ENCODE results near the gene EXD1. TPM values are rescaled to one million over a fixed set of nuclear protein-coding genes. Genes with fewer than 3 reads are reported as not detected.

The EXD1 gene
- total RNA-seq, 1 donor from 2014 or later = not detected

GRCh38 chr15:41207687-41208448 lies 22.7 kb downstream of the EXD1 start:
- Histone ChIP-seq H3K27ac (no peak overlapping the region), H3K4me1 (no peaks in the 10 kb centered on the region), H3K36me3 (no peaks in the 10 kb centered on the region), H3K27me3 (no peaks in the 10 kb centered on the region), H3K9me3 (no peaks in the 10 kb centered on the region), H3K4me3 (no peak overlapping the region)
- no peak for DNase-seq (ENCODE audit: extremely low spot score in 2 of 2)
- intact Hi-C loops (cut with DNase I) = no loop called here
- no peak for TF ChIP-seq CTCF (IDR thresholded peaks at IDR 0.05)
- TF ChIP-seq POLR2A (IDR thresholded peaks at IDR 0.05) = no peak
- TF ChIP-seq POLR2AphosphoS5 (IDR thresholded peaks at IDR 0.05; ENCODE audit: insufficient read depth in 1 of 2, low read depth in 1 of 2) = no peak

- H3K9me3 ChIP-seq = no peaks in the 10 kb centered on the region
- intact Hi-C loops (cut with DNase I) = no loop called here
- H3K27me3 ChIP-seq = no peaks in the 10 kb centered on the region
- H3K27ac ChIP-seq = no peak overlapping the region
- no peak overlapping the region for H3K4me3 ChIP-seq
- no peak for TF ChIP-seq POLR2A (IDR thresholded peaks at IDR 0.05)
- TF ChIP-seq POLR2AphosphoS5 (IDR thresholded peaks at IDR 0.05; ENCODE audit: insufficient read depth in 1 of 2, low read depth in 1 of 2) = no peak
- TF ChIP-seq CTCF (IDR thresholded peaks at IDR 0.05) = no peak
- H3K36me3 ChIP-seq = no peaks in the 10 kb centered on the region
- H3K4me1 ChIP-seq = no peaks in the 10 kb centered on the region
- no peak for DNase-seq (ENCODE audit: extremely low spot score in 2 of 2)
Measured at GRCh38 chr15:41205315-41205714, 25.2 kb downstream of the EXD1 start.

GRCh38 chr15:41203395-41203794 lies 27.2 kb downstream of the EXD1 start:
- TF ChIP-seq CTCF (IDR thresholded peaks at IDR 0.05) (no peak), POLR2AphosphoS5 (IDR thresholded peaks at IDR 0.05; ENCODE audit: insufficient read depth in 1 of 2, low read depth in 1 of 2) (no peak), POLR2A (IDR thresholded peaks at IDR 0.05) (no peak)
- DNase-seq (ENCODE audit: extremely low spot score in 2 of 2) = no peak
- H3K27ac ChIP-seq = no peak overlapping the region
- H3K4me1 ChIP-seq = no peaks in the 10 kb centered on the region
- no peaks in the 10 kb centered on the region for H3K36me3 ChIP-seq
- intact Hi-C loops (cut with DNase I) = no loop called here
- H3K4me3 ChIP-seq = no peak overlapping the region
- H3K27me3 ChIP-seq = no peaks in the 10 kb centered on the region
- no peaks in the 10 kb centered on the region for H3K9me3 ChIP-seq

GRCh38 chr15:41199470-41199869 lies 31.1 kb downstream of the EXD1 start:
- Histone ChIP-seq H3K4me3 (no peak overlapping the region), H3K27ac (no peak overlapping the region), H3K9me3 (no peaks in the 10 kb centered on the region), H3K36me3 (no peaks in the 10 kb centered on the region), H3K4me1 (no peaks in the 10 kb centered on the region), H3K27me3 (no peaks in the 10 kb centered on the region)
- no peak for DNase-seq (ENCODE audit: extremely low spot score in 2 of 2)
- no peak for TF ChIP-seq POLR2AphosphoS5 (IDR thresholded peaks at IDR 0.05; ENCODE audit: insufficient read depth in 1 of 2, low read depth in 1 of 2)
- no peak for TF ChIP-seq CTCF (IDR thresholded peaks at IDR 0.05)
- no peak for TF ChIP-seq POLR2A (IDR thresholded peaks at IDR 0.05)
- intact Hi-C loops (cut with DNase I) = no loop called here

GRCh38 chr15:41194444-41194843 lies 36.1 kb downstream of the EXD1 start:
- Histone ChIP-seq H3K36me3 (no peaks in the 10 kb centered on the region), H3K27me3 (no peaks in the 10 kb centered on the region), H3K4me3 (no peak overlapping the region), H3K27ac (no peak overlapping the region), H3K9me3 (no peaks in the 10 kb centered on the region), H3K4me1 (no peaks in the 10 kb centered on the region)
- DNase-seq (ENCODE audit: extremely low spot score in 2 of 2) = no peak
- no peak for TF ChIP-seq POLR2A (IDR thresholded peaks at IDR 0.05)
- no peak for TF ChIP-seq POLR2AphosphoS5 (IDR thresholded peaks at IDR 0.05; ENCODE audit: insufficient read depth in 1 of 2, low read depth in 1 of 2)
- no peak for TF ChIP-seq CTCF (IDR thresholded peaks at IDR 0.05)
- intact Hi-C loops (cut with DNase I) = no loop called here

Measured in vagina (tissue), 2 donors.